HG03097 (cell line): ENCODE results near the gene GM2A.
A peak's percentile ranks its signal among the peaks of the same experiment; 100 is the strongest.

Experiments
- ATAC-seq: cut with Tn5 transposase; IDR thresholded peaks from one replicate; pipeline ENCODE4 v1.9.1; 2021; ENCODE audit not compliant: unreplicated experiment, low FRiP score

GM2A gene

DNA sequence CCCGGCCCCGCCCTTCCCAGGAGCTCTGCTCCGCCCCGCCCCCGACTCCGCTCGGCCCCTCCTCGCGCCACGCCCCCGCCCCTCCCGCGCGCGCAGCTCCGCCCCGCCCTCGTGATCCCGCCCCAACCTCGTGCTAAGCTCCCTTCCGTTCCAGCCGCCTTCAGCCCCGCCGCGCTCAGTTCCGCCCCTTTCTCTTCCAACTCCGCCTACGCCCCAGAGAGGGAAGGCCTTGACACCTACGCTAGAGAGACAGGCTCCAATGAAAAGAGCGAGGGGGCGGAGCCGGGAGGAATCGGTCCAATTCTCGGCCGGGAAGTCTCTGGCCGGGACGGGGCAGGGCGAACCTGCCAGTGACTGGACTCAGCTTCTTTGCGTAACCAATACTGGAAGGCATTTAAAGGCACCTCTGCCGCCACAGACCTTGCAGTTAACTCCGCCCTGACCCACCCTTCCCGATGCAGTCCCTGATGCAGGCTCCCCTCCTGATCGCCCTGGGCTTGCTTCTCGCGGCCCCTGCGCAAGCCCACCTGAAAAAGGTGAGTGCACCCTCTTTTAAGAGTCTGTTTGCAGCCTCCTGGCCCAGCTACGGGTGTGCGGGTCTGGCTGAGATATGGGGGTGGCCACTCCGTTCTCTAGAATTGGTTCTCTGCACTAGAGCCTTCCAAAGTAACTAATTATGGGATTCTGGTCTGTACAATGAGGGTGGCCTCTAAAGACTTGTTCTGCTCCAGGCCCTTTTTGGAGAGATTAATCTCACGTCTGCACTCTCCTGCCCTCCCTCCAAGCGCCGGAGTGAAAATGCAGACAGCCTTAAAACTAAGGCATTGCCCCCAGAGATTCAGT, at the start of gene GM2A:
GM2A (plus strand) TSS at position 424 of the 843 bp plus-strand sequence; CDS start at position 456, 32 bp downstream.
- ATAC-seq, result peak; percentile 91

DNA sequence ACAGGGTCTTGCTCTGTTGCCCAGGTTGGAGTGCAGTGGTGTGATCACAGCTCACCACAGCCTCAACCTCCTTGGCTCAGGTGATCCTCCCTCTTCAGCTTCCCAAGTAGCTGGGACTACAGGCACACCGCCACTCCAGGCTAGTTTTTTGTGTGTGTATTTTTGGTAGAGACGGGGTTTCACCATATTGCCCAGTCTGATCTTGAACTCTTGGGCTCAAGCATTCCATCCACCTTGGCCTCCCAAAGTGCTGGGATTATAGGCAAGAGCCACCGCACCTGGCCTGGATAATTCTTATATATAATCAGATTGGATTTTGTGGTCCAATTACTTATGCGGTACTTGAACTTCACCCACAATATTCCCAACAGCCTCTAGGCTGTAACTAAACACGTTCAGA, 48.9 kb upstream of the GM2A start:
- ATAC-seq, result no peak

DNA sequence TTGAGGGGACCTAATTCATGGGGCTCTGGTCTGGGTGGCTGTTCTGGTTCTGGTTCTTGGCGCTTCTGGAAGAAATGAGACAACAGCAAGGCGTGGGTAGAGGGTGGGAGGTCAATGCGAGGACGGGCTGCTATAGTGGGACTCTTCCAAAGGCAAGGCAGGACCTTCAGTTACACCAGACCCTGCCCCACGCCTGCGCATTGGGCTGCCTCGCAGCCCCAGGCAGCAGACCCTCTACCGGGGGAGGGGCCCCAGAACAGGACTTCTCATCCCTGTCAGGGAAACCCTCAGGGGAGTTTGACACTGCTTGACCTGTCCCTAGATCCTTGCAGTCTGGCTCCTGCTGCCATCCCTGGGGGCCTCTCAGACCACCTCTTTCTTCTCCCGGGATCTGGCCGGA, 47.6 kb upstream of the GM2A start:
- ATAC-seq, result no peak

DNA sequence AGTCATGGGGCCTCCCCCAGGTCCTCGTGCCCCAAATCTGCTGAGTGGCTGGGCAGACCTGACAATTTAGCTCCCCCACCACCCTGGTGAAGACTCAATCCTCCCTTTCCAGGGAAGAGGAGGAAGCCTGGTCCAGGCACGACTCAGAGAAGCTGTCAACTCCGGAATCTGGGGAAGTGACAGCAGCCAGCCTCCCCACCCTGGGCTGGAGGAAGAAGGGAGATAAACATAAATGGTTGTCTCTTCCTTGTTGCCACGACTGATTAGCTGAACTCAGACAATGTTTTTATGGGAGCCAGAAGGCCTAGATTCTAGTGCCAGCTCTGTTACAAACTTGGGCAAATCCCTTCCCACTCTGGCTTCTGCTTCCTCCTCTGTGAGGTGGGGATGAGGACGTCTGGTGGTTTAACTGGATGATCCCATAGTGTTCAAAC, 44.5 kb upstream of the GM2A start:
- ATAC-seq, result no peak

DNA sequence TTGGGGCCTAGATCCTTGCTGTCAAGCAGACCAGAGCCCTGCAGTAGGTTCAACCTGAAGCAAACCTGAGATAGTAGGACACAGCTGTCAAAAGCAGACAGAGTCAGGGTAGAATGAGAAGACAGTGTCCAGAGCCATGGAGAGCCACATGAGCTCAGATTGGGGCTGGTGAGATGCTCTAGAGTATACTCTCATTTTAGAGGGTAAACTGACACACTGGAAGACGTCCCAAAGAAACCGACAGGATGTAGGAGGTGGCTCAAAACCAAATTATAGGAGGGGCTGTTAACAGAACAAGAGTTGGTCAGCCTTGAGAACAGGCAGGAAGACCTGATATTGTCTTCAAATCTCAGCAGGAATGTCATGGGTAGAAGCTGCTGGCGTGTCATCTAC, 40.6 kb upstream of the GM2A start:
- ATAC-seq, result no peak

DNA sequence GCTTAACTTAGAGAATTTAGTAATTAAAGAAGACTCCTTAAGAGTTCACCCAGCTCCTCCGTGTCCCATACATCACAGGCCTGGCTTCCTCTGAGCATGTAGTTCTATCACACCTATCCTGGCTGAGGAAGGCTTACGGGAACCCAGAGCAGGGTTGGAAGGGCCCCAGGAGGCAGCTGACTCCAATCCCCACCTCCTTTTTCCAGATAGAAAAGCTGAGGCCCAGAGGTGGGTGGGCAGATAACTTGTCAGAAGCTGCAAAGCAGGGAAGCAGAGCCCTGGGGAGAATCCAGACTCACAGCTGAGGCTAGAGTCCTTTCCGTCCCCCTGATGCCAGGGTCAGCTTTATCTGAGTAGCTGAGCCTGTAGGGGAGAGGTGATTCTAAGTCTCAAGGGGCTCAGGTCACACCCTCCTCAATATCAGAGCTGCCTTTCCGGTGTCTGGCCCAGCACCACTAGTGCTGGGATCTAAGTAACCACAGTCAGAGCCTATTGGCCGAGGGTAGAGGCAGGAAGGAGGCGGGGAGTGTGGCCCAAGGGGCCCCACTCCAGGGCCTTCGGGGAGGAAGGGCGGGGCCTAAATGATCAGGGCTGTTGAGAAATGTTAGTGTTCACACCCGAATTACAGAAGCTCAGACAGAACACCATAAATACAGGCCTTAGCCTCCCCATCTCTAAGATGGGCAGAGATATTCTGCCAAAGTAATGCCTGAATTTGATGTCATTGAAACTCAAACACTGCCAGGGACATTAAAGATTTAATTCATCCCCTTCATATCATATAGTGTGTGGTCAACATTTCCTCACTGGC, 39.0 kb upstream of the GM2A start:
- ATAC-seq, result peak; percentile 76

GRCh38 chr5:151214614-151215545, 38.1 kb upstream of the GM2A start:
- ATAC-seq, result peak; percentile 60

GRCh38 chr5:151215546-151215880, 37.5 kb upstream of the GM2A start:
- no peak for ATAC-seq

DNA sequence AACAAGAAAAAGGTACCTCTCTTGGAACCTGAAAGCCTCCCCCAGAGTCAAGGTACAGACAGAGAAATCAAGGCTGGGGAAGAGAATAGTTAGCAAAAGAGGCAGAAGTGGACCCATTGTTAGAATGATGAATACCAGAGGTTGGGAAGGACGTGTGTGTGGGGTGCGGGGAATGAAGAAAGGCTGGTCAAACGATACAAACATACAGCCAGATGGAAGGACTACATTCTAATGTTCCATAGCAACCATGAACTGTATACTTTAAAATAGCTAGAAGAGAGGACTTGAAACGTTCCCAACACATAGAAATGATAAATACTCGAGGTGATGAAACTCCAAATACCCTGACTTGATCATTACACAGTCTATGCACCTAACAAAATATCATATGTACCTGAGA, 36.2 kb upstream of the GM2A start:
- ATAC-seq, result no peak

DNA sequence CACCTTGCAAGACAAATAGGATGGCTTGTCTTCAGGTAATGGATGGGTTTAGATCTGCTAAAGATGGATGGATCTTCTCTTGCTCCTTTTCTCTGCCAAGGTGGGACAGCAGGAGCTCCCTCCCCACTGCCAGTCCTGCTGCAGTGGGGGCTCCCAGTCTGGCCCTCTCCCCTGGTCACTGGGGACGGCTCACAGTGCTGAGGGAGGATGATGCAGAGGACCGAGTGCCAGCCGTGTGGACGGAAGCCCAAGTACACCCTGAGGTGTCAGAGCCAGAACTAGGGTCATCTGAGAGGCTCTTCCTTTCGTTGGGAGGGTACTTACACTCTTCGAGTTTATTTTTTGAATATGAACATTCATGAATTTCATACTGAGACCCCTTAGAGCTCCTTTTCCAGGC, 34.8 kb upstream of the GM2A start:
- no peak for ATAC-seq

GRCh38 chr5:151219138-151219537, 33.8 kb upstream of the GM2A start:
- no peak for ATAC-seq

GRCh38 chr5:151219789-151220188, 33.2 kb upstream of the GM2A start:
- no peak for ATAC-seq

DNA sequence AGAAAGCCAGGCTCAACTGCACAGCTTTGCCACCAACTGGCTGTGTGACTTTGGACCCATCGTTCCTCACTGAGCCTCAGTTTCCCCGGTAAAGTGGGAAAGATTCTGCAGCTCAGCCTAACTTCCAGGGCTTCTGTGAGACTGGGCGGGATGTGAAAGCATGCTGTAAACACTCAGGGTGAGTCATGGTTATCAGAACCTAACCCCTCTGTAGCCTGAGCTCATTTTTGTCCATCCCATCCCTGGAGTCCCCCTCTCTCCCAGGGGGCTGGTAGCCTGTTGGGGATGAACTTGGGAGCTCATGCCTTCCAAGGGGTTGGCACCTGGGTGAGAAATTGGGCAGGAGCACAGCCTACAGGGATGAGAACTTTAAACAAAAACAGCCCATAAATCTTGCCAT, 31.4 kb upstream of the GM2A start:
- no peak for ATAC-seq

- ATAC-seq, result no peak
Measured at GRCh38 chr5:151222054-151222789, 30.8 kb upstream of the GM2A start.

DNA sequence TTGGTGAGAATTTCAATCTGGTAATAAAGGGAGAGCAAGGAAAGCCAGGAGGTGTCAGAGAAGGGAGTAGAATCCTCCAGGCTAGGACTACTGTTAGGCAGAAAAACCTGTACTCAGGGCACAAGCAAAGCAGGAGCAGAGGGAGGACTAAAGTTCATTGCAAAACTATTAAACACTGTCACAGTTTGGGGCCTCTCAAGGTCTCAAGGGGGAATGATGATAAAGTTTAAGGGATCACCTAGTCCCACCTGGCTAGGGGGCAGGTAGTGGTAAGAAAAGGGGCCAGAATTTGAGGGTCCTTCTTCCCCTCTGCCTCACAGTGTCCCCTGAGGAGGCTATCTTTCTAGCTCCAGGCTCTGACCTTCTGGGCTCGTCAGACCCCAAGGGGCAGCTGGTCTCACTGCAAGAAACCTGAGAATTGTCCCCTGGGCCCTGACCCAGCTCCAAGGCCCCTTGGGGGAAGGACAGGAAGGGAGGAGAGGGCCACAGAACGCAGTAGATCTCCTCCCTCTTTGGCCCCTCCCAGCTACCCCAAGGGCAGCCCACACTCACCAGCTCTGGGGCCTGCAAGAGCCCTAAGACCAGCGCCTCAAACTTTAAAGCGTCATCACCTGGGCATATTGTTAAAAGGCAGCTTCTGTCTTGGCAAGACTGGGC, 30.1 kb upstream of the GM2A start:
- peak; percentile 38 for ATAC-seq

DNA sequence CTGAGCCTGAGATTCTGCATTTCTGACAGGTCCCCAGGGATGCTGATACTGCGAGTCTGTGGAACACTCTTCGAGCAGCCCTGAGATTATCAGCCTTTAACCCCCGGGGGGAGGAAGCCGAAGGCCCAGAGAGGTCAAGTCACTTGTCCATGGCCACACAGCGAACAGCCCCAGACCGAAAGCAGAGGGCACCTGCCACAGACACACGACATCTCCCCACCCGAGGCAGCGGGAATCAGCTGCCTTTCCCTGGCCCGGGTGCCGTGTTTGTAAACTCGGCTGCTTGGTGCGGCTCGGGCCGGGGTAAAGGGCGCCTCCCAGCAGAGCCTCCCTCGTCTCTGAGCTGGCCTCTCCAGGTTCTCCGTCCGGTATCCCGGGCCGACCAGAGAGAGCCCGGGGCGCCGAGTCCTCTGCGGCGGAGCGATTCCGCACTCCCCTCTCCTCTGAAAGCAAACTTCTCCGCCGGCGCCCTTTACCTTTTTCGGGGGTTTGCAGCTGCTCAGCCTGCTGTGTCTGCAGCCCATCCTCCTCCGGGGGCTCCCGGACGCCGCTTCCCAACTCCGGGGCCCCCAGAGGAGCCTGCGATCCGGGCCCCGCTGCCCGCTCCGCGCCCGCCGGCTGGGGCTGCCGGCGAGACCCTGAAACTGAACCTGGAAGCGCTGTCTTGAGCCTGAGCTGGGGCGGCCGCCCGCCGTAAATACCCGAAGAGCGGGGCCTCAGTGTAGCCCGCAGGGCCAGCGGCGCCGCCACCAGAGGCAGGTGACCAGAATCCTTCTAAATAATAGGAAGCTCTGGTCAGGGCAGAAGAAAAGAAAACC, 29.3 kb upstream of the GM2A start, which contains the start of gene CCDC69:
CCDC69 (minus strand) TSS at position 646 of the 818 bp plus-strand sequence; CDS start at position 524, 122 bp downstream.
- ATAC-seq, result peak; percentile 61

- no peak for ATAC-seq
Measured at GRCh38 chr5:151224372-151224771, 28.6 kb upstream of the GM2A start.

GRCh38 chr5:151225071-151225470, 27.9 kb upstream of the GM2A start:
- ATAC-seq, result no peak

- ATAC-seq, result no peak
Measured at GRCh38 chr5:151225475-151225874, 27.5 kb upstream of the GM2A start.
